ENCODE results near the gene NME2.

GRCh38 chr17:51188271-51188833 is 22.1 kb downstream of the NME2 start:
- no peak for TF ChIP-seq CTCF (IDR thresholded peaks at IDR 0.05; ENCODE audit: low read depth, low read length, missing input control)
- TF ChIP-seq RAD21 (IDR thresholded peaks at IDR 0.05), result no peak
- TF ChIP-seq REST (IDR thresholded peaks at IDR 0.05), result no peak
- no peak for TF ChIP-seq MAX (IDR thresholded peaks at IDR 0.05)
- TF ChIP-seq YY1 (IDR thresholded peaks at IDR 0.05), result no peak
- TF ChIP-seq HNF4A (conservative IDR thresholded peaks at IDR 0.05), result no peak
- no peak for TF ChIP-seq TAF1 (conservative IDR thresholded peaks at IDR 0.05)
- no peak for TF ChIP-seq ZBTB33 (IDR thresholded peaks at IDR 0.05)
- no peak for TF ChIP-seq JUND (IDR thresholded peaks at IDR 0.05)
- no peak for TF ChIP-seq SP1 (IDR thresholded peaks at IDR 0.05)
- no peak for TF ChIP-seq EGR1 (IDR thresholded peaks at IDR 0.05; ENCODE audit: low read depth in 2 of 2)
- no peak for TF ChIP-seq HNF4G (IDR thresholded peaks at IDR 0.05)
